Upper lobe of right lung (tissue), 1 donor: ENCODE measurements around the gene DNAJC17. TPM values are rescaled to one million over a fixed set of nuclear protein-coding genes. Genes with fewer than 3 reads are reported as not detected.

Experiments
- ATAC-seq: fragments of 200-7000 bp; cut with Tn5 transposase; one replicate; pipeline ENCODE4 v1.9.1; 2020; ENCODE audit warnings: mild to moderate bottlenecking, moderate library complexity
- DNase-seq: peaks from one replicate; pipeline ENCODE4 v3.0.0-alpha.2; 2020
- H3K27ac ChIP-seq: fragments of 200-600 bp; one replicate; pipeline ENCODE4 v1.8.0; 2022
- H3K27me3 ChIP-seq: fragments of 200-600 bp; one replicate; pipeline ENCODE4 v1.8.0; 2022; ENCODE audit warnings: mild to moderate bottlenecking
- H3K36me3 ChIP-seq: fragments of 200-600 bp; one replicate; pipeline ENCODE4 v1.8.0; 2022
- H3K4me1 ChIP-seq: fragments of 200-600 bp; one replicate; pipeline ENCODE4 v1.8.0; 2022
- H3K4me3 ChIP-seq: fragments of 200-600 bp; one replicate; pipeline ENCODE4 v1.8.0; 2022; ENCODE audit warnings: mild to moderate bottlenecking
- H3K9me3 ChIP-seq: fragments of 200-600 bp; one replicate; pipeline ENCODE4 v1.8.0; 2022
- intact Hi-C: fragments of 100-400 bp; cut with DNase I; formaldehyde crosslinking; loops from one replicate; pipeline ENCODE4 v1.11.0; 2022
- total RNA-seq: library from RNA; stranded (reverse); fragmentation: NEBNext Ultra II Directional; extraction: Animal tissue kit (Norgen Biotek cat#: 25700); gene quantifications from one replicate; pipeline ENCODE4 v1.2.1, GENCODE V29; 2021
- TF ChIP-seq, protein P1 (sequence below): fragments of 200-600 bp; IDR thresholded peaks from one replicate; pipeline ENCODE4 v1.8.0; 2022; ENCODE audit warnings: antibody characterized with exemption
- donor health status: DM: no; HTN: yes; CAD: no; lungs with severe emphysema.

DNAJC17 gene
- total RNA-seq, 1 donor from 2014 or later: 30.7 TPM

- Histone ChIP-seq H3K4me1 (peaks cover 17% of the 10 kb centered on the region), H3K27me3 (no peaks in the 10 kb centered on the region), H3K4me3 (no peak overlapping the region), H3K9me3 (no peaks in the 10 kb centered on the region), H3K27ac (peak overlapping the region; percentile 69), H3K36me3 (peaks cover 13% of the 10 kb centered on the region)
- TF ChIP-seq, protein P1, sequence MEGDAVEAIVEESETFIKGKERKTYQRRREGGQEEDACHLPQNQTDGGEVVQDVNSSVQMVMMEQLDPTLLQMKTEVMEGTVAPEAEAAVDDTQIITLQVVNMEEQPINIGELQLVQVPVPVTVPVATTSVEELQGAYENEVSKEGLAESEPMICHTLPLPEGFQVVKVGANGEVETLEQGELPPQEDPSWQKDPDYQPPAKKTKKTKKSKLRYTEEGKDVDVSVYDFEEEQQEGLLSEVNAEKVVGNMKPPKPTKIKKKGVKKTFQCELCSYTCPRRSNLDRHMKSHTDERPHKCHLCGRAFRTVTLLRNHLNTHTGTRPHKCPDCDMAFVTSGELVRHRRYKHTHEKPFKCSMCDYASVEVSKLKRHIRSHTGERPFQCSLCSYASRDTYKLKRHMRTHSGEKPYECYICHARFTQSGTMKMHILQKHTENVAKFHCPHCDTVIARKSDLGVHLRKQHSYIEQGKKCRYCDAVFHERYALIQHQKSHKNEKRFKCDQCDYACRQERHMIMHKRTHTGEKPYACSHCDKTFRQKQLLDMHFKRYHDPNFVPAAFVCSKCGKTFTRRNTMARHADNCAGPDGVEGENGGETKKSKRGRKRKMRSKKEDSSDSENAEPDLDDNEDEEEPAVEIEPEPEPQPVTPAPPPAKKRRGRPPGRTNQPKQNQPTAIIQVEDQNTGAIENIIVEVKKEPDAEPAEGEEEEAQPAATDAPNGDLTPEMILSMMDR: no peak
- intact Hi-C loops: no loop called here
- ATAC-seq (no peak), DNase-seq (no peak)
These were observed 19.3 kb downstream of the DNAJC17 start for GRCh38 chr15:40787991-40788390.

GRCh38 chr15:40787344-40787841 is 19.9 kb downstream of the DNAJC17 start:
- intact Hi-C loops: no loop called here
- Histone ChIP-seq H3K9me3 (no peaks in the 10 kb centered on the region), H3K27ac (peak overlapping the region; percentile 69), H3K4me1 (peaks cover 17% of the 10 kb centered on the region), H3K4me3 (no peak overlapping the region), H3K27me3 (no peaks in the 10 kb centered on the region), H3K36me3 (peaks cover 12% of the 10 kb centered on the region)
- ATAC-seq (peak; percentile 79), DNase-seq (peak; percentile 73)
- TF ChIP-seq, protein P1: no peak

DNA sequence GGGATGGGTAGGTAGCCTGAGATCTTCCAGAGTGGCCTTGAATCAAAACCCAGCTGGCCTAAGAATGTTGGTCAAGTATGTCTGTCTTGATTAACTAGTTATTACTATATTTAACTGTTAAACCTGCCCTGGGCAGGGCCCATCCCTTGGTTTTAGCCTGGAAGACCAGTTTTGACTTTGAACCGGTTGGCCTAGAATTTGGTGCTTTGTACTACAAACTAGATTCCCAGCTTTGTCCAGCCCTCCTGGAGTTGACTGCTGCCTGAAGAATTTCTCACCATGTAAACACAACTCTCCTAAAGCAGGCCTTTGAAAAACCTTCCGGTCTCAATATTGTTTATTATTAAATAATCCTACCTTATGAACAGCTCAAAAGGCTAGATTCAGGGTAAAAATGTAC is 21.5 kb downstream of the DNAJC17 start:
- H3K27ac ChIP-seq: no peak overlapping the region
- no peaks in the 10 kb centered on the region for H3K36me3 ChIP-seq
- DNase-seq: no peak
- ATAC-seq: no peak
- TF ChIP-seq, protein P1: no peak
- H3K4me1 ChIP-seq: peaks cover 17% of the 10 kb centered on the region
- intact Hi-C loops: no loop called here
- H3K27me3 ChIP-seq: no peaks in the 10 kb centered on the region
- no peaks in the 10 kb centered on the region for H3K9me3 ChIP-seq
- no peak overlapping the region for H3K4me3 ChIP-seq

DNA sequence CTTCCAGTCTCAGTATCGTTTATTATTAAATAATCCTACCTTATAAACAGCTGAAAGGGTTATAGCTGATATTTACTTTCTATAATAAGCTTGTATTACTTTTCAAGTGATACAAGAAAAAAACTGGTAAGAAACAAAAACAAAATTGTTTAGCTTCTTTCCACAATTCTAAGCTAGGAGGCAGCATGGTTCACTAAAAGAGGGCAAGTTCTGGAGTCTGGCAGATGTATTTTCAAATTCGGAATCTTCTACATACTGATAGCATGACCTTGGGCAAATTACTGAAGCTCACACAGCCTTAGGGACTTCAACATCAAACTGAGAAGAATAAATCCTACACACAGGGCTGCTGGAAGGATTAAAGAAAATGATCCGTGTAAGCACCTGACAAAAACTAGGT is 22.1 kb downstream of the DNAJC17 start:
- H3K36me3 ChIP-seq: no peaks in the 10 kb centered on the region
- ATAC-seq (no peak), DNase-seq (no peak)
- H3K4me1 ChIP-seq: peaks cover 17% of the 10 kb centered on the region
- H3K27me3 ChIP-seq: no peaks in the 10 kb centered on the region
- TF ChIP-seq, protein P1: no peak
- H3K27ac ChIP-seq: no peak overlapping the region
- intact Hi-C loops: no loop called here
- H3K9me3 ChIP-seq: no peaks in the 10 kb centered on the region
- H3K4me3 ChIP-seq: no peak overlapping the region

DNA sequence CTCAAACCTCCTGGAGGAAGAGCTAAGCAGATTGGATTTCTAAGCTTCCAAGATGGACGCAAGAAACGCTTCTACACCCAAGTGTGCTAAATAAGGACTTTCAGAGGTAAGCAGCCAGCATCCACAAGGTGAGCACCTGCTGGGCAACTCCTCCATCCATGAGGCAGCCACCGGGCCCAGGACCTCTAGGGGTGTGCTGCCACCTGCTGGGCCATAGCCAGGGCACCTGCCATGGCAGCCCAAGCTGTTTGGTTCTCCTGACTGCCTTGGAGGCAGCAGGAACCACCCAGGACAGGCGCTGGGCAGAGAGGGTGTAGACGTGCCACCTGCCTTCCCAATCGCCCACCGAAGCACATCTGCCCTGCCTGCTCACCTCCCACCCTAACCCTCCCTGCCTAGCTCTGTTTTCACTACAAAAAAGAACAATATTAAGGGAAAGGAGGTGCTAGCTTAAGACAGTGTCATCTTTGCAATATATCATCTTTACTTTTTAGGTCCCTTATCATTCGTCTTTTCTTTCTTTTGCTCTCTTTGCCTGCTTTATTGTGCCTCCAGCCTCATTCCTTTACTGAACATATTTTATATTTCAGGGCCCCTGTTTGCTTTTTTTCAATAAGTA is 24.6 kb downstream of the DNAJC17 start:
- intact Hi-C loops: no loop called here
- DNase-seq: peak; percentile 91
- H3K4me1 ChIP-seq: peaks cover 12% of the 10 kb centered on the region
- no peaks in the 10 kb centered on the region for H3K9me3 ChIP-seq
- TF ChIP-seq, protein P1: peak; percentile 76
- ATAC-seq: peak; percentile 94
- no peak overlapping the region for H3K4me3 ChIP-seq
- H3K36me3 ChIP-seq: peaks cover 20% of the 10 kb centered on the region
- H3K27me3 ChIP-seq: no peaks in the 10 kb centered on the region
- no peak overlapping the region for H3K27ac ChIP-seq
